Measurements from ENCODE around the gene DDX43.

- TF ChIP-seq CTCF (IDR thresholded peaks at IDR 0.05) (no peak), POLR2A (IDR thresholded peaks at IDR 0.05) (no peak), POLR2AphosphoS5 (IDR thresholded peaks at IDR 0.05) (no peak), EP300 (IDR thresholded peaks at IDR 0.05) (no peak)
Observed at GRCh38 chr6:73349311-73349710, 45.3 kb upstream of the DDX43 start.
